K562 (cell line): ENCODE data around the gene CDH16. TPM values are rescaled to one million over a fixed set of nuclear protein-coding genes. Genes with fewer than 3 reads are reported as not detected.
A peak's percentile ranks its signal among the peaks of the same experiment; 100 is the strongest.

Experiments used
- ATF1 ChIP-seq, 2 experiments: fragments of 450-650 bp in 1 of 2; IDR thresholded peaks; 2 replicates each; pipeline ENCODE4 v1.6.1; 2016; ENCODE audit warnings: missing compliant biosample characterization in 1 of 2, missing genetic modification characterization in 1 of 2
- BHLHE40 ChIP-seq: IDR thresholded peaks from 2 replicates; pipeline ENCODE4 v1.6.1; 2011; ENCODE audit warnings: low read length, improper control_type of control experiment
- ELF2 ChIP-seq: fragments of 250-450 bp; sonication (Bioruptor Pico); IDR thresholded peaks from 2 replicates; pipeline ENCODE4 v1.5.0; 2021; ENCODE audit warnings: mild to moderate bottlenecking
- EP300 ChIP-seq: IDR thresholded peaks from 2 replicates; pipeline ENCODE4 v1.6.1; 2012; ENCODE audit warnings: low read length, improper control_type of control experiment
- HMGN3 ChIP-seq: IDR thresholded peaks from 2 replicates; pipeline ENCODE4 v1.6.1; 2011; ENCODE audit warnings: borderline replicate concordance, low read depth, mild to moderate bottlenecking, mixed read lengths, low read length; ENCODE audit not compliant: insufficient read length; ENCODE audit errors: extremely low read depth
- HNRNPH1 ChIP-seq: fragments of 200-400 bp; formaldehyde crosslinking; optimal IDR thresholded peaks from 2 replicates; pipeline ENCODE3; 2017; ENCODE audit warnings: low read depth, mild to moderate bottlenecking, low read length, moderate library complexity
- KLF1 ChIP-seq: fragments of 450-650 bp; IDR thresholded peaks from 2 replicates; pipeline ENCODE4 v1.6.1; 2016; ENCODE audit warnings: missing genetic modification characterization, missing compliant biosample characterization
- LEF1 ChIP-seq: fragments of 450-650 bp; IDR thresholded peaks from 2 replicates; pipeline ENCODE4 v1.6.1; 2016; ENCODE audit warnings: mild to moderate bottlenecking
- NCOA6 ChIP-seq: fragments of 450-650 bp; IDR thresholded peaks from 2 replicates; pipeline ENCODE4 v1.6.1; 2017; ENCODE audit warnings: mild to moderate bottlenecking
- NFE2L1 ChIP-seq: fragments of 450-650 bp; IDR thresholded peaks from 2 replicates; pipeline ENCODE4 v1.6.1; 2016; ENCODE audit warnings: missing genetic modification characterization, low read depth, mild to moderate bottlenecking, missing compliant biosample characterization, moderate library complexity, borderline replicate concordance
- NR4A1 ChIP-seq, 2 experiments: fragments of 250-450 bp in 1 of 2; fragments of 450-650 bp in 1 of 2; sonication (Bioruptor Pico) in 1 of 2; IDR thresholded peaks; 2 replicates each; pipeline versions ENCODE4 v1.4.0 to v1.6.1; 2016 to 2020; ENCODE audit warnings: mild to moderate bottlenecking in 2 of 2, missing compliant biosample characterization in 1 of 2, missing genetic modification characterization in 1 of 2, moderate library complexity in 1 of 2
- RB1 ChIP-seq: fragments of 450-650 bp; IDR thresholded peaks from 2 replicates; pipeline ENCODE4 v1.6.1; 2017; ENCODE audit warnings: low read depth, mild to moderate bottlenecking
- RCOR1 ChIP-seq, 2 experiments: IDR thresholded peaks; 2 replicates each; pipeline ENCODE4 v1.6.1; 2012; ENCODE audit warnings: low read depth in 2 of 2, low read length in 2 of 2, borderline replicate concordance in 1 of 2, improper control_type of control experiment in 1 of 2
- SMARCE1 ChIP-seq: fragments of 450-650 bp; IDR thresholded peaks from 2 replicates; pipeline ENCODE4 v1.7.1; 2016; ENCODE audit warnings: mild to moderate bottlenecking
- TAF9B ChIP-seq: fragments of 450-650 bp; IDR thresholded peaks from 2 replicates; pipeline ENCODE4 v1.6.1; 2018; ENCODE audit warnings: mild to moderate bottlenecking; ENCODE audit not compliant: partially characterized antibody
- ZKSCAN8 ChIP-seq: fragments of 200-800 bp; sonication (Bioruptor generic); IDR thresholded peaks from 2 replicates; pipeline ENCODE4 v1.6.1; 2016; ENCODE audit warnings: missing genetic modification characterization, missing compliant biosample characterization
- polyA plus RNA-seq, 8 experiments: library from polyadenylated mRNA; depleted of rRNA in 4 of 8; stranded (reverse) in 5 of 8; unstranded in 3 of 8; fragments of >200 nt; fragmentation: Nextera tagmentation in 2 of 8; fragmentation: Illumina TruSeq in 1 of 8; extraction: Ambion mirVana in 2 of 8; extraction: Trizol in 1 of 8; gene quantifications; 2 replicates each; pipeline versions ENCODE4 v1.2.1 to v1.2.3, GENCODE V29; 2011 to 2014; ENCODE audit warnings: inconsistent platforms in 1 of 8, missing spikeins in 1 of 8
- total RNA-seq, 7 experiments: library from RNA; depleted of rRNA in 6 of 7; stranded (reverse); fragments of >200 nt in 6 of 7; fragmentation: Illumina TruSeq in 2 of 7; extraction: Trizol in 2 of 7; gene quantifications; 2 replicates each; pipeline versions ENCODE4 v1.2.1 to v1.2.3, GENCODE V29; 2011 to 2021; ENCODE audit warnings: low replicate concordance in 1 of 7
- TF ChIP-seq, protein P1 (sequence below): fragments of 250-450 bp; sonication (Bioruptor Pico); IDR thresholded peaks from 2 replicates; pipeline ENCODE4 v1.4.0; 2020
- TF ChIP-seq, protein P2 (sequence below): IDR thresholded peaks from 3 replicates; pipeline ENCODE4 v1.6.1; 2011; ENCODE audit warnings: borderline replicate concordance, mild to moderate bottlenecking; ENCODE audit not compliant: insufficient read length, insufficient read depth
- TF ChIP-seq, protein P3 (sequence below): IDR thresholded peaks from 2 replicates; pipeline ENCODE4 v1.6.1; 2014; ENCODE audit warnings: antibody characterized with exemption
- TF ChIP-seq, protein P4 (sequence below): fragments of 450-650 bp; conservative IDR thresholded peaks from 2 replicates; pipeline ENCODE4 v1.6.1; 2016; ENCODE audit warnings: missing genetic modification characterization, low read depth, mild to moderate bottlenecking, missing compliant biosample characterization, moderate library complexity
- TF ChIP-seq, protein P5 (sequence below): fragments of 450-650 bp; IDR thresholded peaks from 2 replicates; pipeline ENCODE4 v1.6.1; 2014; ENCODE audit warnings: low read depth, mild to moderate bottlenecking, moderate library complexity, borderline replicate concordance

CDH16 gene
- total and polyA plus RNA-seq, 9 of the 15 experiments (the other 6 are each of a cell fraction or from before 2014, with no cell fraction given) = not detected

DNA sequence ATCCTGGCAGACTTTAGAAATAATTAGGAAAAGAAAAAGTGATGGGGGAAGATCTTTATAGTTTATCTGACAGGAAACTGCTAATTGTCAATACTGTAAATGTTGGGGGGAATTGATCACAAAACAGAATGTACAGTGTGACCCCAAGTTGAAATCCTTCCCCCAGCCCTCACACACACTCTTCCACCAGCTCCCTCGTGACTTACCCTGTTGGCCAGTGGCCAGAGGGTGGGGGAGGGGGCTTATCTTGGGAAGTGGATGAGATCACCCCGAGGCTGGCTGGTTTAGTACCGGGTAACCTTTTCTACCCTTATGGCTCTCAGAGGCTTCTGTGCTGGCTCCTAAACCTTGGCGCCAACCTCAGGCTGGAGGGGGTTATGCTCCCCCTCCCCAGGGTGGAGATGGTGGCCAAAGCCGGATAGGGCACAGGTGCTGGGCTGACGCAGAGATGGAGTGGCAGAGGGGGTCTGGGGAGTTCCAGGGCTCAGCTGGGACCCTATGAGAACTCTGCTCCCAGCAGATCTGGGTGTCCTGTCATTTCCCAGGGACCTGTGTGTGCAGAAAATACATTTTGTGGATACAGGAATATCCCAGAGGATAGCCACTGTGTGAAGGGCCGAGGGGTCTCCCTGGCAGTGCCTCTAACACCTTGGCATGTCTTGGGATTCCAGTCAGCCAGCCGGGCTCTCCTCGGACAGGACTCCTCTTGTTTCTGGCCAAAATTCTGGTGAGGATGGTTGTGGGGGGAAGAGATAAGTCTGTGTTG, 18.6 kb downstream of the CDH16 start (continued):
- peak; percentile 89 for TF ChIP-seq EP300
- TF ChIP-seq HNRNPH1 = no peak
- peak in 1 of 2 experiments; percentile 84; a peak in 2 of 4 replicates for TF ChIP-seq RCOR1 (IDR thresholded peaks at IDR 0.05; ENCODE audit: borderline replicate concordance in 1 of 2, low read depth in 2 of 2, low read length in 2 of 2)
- no peak for TF ChIP-seq ATF1 (CRISPR knock-in tag; IDR thresholded peaks at IDR 0.05)
- peak; percentile 61; the same call in 1 of the 2 replicates for TF ChIP-seq ATF1 (tag; IDR thresholded peaks at IDR 0.05)
- TF ChIP-seq KLF1 = no peak
- peak; percentile 93 for TF ChIP-seq SMARCE1
- TF ChIP-seq, protein P1, sequence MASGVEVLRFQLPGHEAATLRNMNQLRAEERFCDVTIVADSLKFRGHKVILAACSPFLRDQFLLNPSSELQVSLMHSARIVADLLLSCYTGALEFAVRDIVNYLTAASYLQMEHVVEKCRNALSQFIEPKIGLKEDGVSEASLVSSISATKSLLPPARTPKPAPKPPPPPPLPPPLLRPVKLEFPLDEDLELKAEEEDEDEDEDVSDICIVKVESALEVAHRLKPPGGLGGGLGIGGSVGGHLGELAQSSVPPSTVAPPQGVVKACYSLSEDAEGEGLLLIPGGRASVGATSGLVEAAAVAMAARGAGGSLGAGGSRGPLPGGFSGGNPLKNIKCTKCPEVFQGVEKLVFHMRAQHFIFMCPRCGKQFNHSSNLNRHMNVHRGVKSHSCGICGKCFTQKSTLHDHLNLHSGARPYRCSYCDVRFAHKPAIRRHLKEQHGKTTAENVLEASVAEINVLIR = no peak
- TF ChIP-seq, protein P2, sequence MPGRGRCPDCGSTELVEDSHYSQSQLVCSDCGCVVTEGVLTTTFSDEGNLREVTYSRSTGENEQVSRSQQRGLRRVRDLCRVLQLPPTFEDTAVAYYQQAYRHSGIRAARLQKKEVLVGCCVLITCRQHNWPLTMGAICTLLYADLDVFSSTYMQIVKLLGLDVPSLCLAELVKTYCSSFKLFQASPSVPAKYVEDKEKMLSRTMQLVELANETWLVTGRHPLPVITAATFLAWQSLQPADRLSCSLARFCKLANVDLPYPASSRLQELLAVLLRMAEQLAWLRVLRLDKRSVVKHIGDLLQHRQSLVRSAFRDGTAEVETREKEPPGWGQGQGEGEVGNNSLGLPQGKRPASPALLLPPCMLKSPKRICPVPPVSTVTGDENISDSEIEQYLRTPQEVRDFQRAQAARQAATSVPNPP = no peak
- peak; percentile 99 for TF ChIP-seq LEF1
- no peak for TF ChIP-seq NR4A1 (CRISPR knock-in tag; IDR thresholded peaks at IDR 0.05)
- TF ChIP-seq NR4A1 (tag; IDR thresholded peaks at IDR 0.05) = peak; percentile 17; the same call in 1 of the 2 replicates
- no peak for TF ChIP-seq RB1
- TF ChIP-seq, protein P3, sequence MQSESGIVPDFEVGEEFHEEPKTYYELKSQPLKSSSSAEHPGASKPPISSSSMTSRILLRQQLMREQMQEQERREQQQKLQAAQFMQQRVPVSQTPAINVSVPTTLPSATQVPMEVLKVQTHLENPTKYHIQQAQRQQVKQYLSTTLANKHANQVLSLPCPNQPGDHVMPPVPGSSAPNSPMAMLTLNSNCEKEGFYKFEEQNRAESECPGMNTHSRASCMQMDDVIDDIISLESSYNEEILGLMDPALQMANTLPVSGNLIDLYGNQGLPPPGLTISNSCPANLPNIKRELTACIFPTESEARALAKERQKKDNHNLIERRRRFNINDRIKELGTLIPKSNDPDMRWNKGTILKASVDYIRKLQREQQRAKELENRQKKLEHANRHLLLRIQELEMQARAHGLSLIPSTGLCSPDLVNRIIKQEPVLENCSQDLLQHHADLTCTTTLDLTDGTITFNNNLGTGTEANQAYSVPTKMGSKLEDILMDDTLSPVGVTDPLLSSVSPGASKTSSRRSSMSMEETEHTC = peak; percentile 99
- TF ChIP-seq, protein P4, sequence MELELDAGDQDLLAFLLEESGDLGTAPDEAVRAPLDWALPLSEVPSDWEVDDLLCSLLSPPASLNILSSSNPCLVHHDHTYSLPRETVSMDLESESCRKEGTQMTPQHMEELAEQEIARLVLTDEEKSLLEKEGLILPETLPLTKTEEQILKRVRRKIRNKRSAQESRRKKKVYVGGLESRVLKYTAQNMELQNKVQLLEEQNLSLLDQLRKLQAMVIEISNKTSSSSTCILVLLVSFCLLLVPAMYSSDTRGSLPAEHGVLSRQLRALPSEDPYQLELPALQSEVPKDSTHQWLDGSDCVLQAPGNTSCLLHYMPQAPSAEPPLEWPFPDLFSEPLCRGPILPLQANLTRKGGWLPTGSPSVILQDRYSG = 0 out of 2 replicates have a peak, but pooled peaks have one; percentile 21
- 0 out of 2 replicates have a peak, but pooled peaks have one; percentile 42 for TF ChIP-seq NCOA6
- TF ChIP-seq ZKSCAN8 (CRISPR knock-in tag) = peak; percentile 26; the same call in 1 of the 2 replicates
- TF ChIP-seq, protein P5, sequence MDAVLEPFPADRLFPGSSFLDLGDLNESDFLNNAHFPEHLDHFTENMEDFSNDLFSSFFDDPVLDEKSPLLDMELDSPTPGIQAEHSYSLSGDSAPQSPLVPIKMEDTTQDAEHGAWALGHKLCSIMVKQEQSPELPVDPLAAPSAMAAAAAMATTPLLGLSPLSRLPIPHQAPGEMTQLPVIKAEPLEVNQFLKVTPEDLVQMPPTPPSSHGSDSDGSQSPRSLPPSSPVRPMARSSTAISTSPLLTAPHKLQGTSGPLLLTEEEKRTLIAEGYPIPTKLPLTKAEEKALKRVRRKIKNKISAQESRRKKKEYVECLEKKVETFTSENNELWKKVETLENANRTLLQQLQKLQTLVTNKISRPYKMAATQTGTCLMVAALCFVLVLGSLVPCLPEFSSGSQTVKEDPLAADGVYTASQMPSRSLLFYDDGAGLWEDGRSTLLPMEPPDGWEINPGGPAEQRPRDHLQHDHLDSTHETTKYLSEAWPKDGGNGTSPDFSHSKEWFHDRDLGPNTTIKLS = no peak
- peak; percentile 97 for TF ChIP-seq BHLHE40
- TF ChIP-seq NFE2L1 (tag) = no peak; the same call in 1 of the 2 replicates
- TF ChIP-seq ELF2 (CRISPR knock-in tag) = no peak
- TF ChIP-seq HMGN3 = peak; percentile 69
- peak; percentile 85 for TF ChIP-seq TAF9B
